H1 (cell line): Measurements from ENCODE around the gene HSPA1A. TPM values are rescaled to one million over a fixed set of nuclear protein-coding genes. Genes with fewer than 3 reads are reported as not detected.

Experiments
- CHD1 ChIP-seq: IDR thresholded peaks from 2 replicates; pipeline ENCODE4 v1.6.1; 2012; ENCODE audit warnings: low read depth, low read length, improper control_type of control experiment
- CREB1 ChIP-seq: IDR thresholded peaks from 2 replicates; pipeline ENCODE4 v1.6.1; 2012; ENCODE audit warnings: inconsistent platforms
- EZH2 ChIP-seq: fragments of 200-600 bp; sonication (generic); IDR thresholded peaks from 2 replicates; pipeline ENCODE4 v1.7.1; 2012; ENCODE audit warnings: low read depth, mild to moderate bottlenecking, moderate library complexity, low read length, inconsistent platforms; ENCODE audit not compliant: severe bottlenecking
- GTF2F1 ChIP-seq: IDR thresholded peaks from 2 replicates; pipeline ENCODE4 v1.6.1; 2012; ENCODE audit warnings: low read depth, low read length, improper control_type of control experiment, borderline replicate concordance
- NRF1 ChIP-seq: IDR thresholded peaks from 2 replicates; pipeline ENCODE4 v1.6.1; 2011; ENCODE audit warnings: mild to moderate bottlenecking, low read depth, low read length, improper control_type of control experiment
- POLR2AphosphoS5 ChIP-seq: IDR thresholded peaks from 2 replicates; pipeline ENCODE4 v1.6.1; 2011; ENCODE audit warnings: low read depth, low read length
- SIRT6 ChIP-seq: IDR thresholded peaks from one replicate; pipeline ENCODE4 v1.7.1; 2012; ENCODE audit warnings: low read length, inconsistent platforms
- SP4 ChIP-seq: IDR thresholded peaks from 2 replicates; pipeline ENCODE4 v1.6.1; 2012; ENCODE audit warnings: low read length, inconsistent platforms
- YY1 ChIP-seq: IDR thresholded peaks from 2 replicates; pipeline ENCODE4 v1.6.1; 2011; ENCODE audit warnings: low read depth, mild to moderate bottlenecking, low read length
- polyA plus RNA-seq, 7 experiments: library from polyadenylated mRNA; depleted of rRNA in 3 of 7; stranded (reverse) in 5 of 7; unstranded in 2 of 7; fragments of >200 nt in 5 of 7; fragments of 200-250 nt in 2 of 7; gene quantifications; 1 replicate in 5 of 7; 2 replicates in 1 of 7; 4 replicates in 1 of 7; pipeline versions ENCODE4 v1.2.1 to v1.2.3, GENCODE V29; 2011 to 2013; ENCODE audit warnings: missing spikeins in 2 of 7, mixed read lengths in 2 of 7
- total RNA-seq: library from RNA; stranded (reverse); fragmentation: NEBNext Ultra II Directional; extraction: Animal tissue kit (Norgen Biotek cat#: 25700); gene quantifications from 2 replicates; pipeline ENCODE4 v1.2.1, GENCODE V29; 2021
- TF ChIP-seq, protein P1 (sequence below): fragments of 300-600 bp; sonication (generic); IDR thresholded peaks from 2 replicates; pipeline ENCODE4 v1.7.1; 2012; ENCODE audit warnings: low read length, moderate library complexity, mild to moderate bottlenecking, inconsistent platforms; ENCODE audit not compliant: insufficient replicate concordance
- TF ChIP-seq, protein P2 (sequence below): IDR thresholded peaks from 2 replicates; pipeline ENCODE4 v1.6.1; 2012; ENCODE audit warnings: inconsistent platforms

HSPA1A gene
- total and polyA plus RNA-seq, 2 of the 8 experiments (the other 6 are each of a cell fraction or from before 2014, with no cell fraction given) = 40.7 to 54.0 TPM

DNA sequence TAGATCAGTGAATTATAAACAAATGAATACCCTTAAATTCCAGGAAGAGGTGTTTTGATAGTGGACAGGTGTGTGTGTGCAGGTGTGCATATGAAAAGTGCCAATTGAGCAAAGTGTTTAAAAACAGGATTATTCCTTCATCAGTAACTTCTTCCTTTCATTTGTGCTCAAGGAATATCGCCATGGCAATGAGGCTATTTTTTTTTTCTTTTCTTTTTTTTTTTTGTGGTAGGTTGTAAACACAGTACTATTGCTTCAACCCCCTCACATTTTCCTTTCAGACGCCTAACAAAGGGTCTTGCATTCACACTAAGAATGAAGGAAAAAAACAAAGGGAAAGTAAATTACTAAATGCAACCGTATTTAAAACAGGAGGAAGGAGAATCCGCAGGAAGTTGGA is 10.2 kb downstream of the HSPA1A start (continued):
- TF ChIP-seq, protein P1, sequence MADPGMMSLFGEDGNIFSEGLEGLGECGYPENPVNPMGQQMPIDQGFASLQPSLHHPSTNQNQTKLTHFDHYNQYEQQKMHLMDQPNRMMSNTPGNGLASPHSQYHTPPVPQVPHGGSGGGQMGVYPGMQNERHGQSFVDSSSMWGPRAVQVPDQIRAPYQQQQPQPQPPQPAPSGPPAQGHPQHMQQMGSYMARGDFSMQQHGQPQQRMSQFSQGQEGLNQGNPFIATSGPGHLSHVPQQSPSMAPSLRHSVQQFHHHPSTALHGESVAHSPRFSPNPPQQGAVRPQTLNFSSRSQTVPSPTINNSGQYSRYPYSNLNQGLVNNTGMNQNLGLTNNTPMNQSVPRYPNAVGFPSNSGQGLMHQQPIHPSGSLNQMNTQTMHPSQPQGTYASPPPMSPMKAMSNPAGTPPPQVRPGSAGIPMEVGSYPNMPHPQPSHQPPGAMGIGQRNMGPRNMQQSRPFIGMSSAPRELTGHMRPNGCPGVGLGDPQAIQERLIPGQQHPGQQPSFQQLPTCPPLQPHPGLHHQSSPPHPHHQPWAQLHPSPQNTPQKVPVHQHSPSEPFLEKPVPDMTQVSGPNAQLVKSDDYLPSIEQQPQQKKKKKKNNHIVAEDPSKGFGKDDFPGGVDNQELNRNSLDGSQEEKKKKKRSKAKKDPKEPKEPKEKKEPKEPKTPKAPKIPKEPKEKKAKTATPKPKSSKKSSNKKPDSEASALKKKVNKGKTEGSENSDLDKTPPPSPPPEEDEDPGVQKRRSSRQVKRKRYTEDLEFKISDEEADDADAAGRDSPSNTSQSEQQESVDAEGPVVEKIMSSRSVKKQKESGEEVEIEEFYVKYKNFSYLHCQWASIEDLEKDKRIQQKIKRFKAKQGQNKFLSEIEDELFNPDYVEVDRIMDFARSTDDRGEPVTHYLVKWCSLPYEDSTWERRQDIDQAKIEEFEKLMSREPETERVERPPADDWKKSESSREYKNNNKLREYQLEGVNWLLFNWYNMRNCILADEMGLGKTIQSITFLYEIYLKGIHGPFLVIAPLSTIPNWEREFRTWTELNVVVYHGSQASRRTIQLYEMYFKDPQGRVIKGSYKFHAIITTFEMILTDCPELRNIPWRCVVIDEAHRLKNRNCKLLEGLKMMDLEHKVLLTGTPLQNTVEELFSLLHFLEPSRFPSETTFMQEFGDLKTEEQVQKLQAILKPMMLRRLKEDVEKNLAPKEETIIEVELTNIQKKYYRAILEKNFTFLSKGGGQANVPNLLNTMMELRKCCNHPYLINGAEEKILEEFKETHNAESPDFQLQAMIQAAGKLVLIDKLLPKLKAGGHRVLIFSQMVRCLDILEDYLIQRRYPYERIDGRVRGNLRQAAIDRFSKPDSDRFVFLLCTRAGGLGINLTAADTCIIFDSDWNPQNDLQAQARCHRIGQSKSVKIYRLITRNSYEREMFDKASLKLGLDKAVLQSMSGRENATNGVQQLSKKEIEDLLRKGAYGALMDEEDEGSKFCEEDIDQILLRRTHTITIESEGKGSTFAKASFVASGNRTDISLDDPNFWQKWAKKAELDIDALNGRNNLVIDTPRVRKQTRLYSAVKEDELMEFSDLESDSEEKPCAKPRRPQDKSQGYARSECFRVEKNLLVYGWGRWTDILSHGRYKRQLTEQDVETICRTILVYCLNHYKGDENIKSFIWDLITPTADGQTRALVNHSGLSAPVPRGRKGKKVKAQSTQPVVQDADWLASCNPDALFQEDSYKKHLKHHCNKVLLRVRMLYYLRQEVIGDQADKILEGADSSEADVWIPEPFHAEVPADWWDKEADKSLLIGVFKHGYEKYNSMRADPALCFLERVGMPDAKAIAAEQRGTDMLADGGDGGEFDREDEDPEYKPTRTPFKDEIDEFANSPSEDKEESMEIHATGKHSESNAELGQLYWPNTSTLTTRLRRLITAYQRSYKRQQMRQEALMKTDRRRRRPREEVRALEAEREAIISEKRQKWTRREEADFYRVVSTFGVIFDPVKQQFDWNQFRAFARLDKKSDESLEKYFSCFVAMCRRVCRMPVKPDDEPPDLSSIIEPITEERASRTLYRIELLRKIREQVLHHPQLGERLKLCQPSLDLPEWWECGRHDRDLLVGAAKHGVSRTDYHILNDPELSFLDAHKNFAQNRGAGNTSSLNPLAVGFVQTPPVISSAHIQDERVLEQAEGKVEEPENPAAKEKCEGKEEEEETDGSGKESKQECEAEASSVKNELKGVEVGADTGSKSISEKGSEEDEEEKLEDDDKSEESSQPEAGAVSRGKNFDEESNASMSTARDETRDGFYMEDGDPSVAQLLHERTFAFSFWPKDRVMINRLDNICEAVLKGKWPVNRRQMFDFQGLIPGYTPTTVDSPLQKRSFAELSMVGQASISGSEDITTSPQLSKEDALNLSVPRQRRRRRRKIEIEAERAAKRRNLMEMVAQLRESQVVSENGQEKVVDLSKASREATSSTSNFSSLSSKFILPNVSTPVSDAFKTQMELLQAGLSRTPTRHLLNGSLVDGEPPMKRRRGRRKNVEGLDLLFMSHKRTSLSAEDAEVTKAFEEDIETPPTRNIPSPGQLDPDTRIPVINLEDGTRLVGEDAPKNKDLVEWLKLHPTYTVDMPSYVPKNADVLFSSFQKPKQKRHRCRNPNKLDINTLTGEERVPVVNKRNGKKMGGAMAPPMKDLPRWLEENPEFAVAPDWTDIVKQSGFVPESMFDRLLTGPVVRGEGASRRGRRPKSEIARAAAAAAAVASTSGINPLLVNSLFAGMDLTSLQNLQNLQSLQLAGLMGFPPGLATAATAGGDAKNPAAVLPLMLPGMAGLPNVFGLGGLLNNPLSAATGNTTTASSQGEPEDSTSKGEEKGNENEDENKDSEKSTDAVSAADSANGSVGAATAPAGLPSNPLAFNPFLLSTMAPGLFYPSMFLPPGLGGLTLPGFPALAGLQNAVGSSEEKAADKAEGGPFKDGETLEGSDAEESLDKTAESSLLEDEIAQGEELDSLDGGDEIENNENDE = no peak
- TF ChIP-seq YY1 (no peak), SIRT6 (no peak), EZH2 (no peak), CREB1 (no peak), CHD1 (no peak), NRF1 (no peak), SP4 (no peak), POLR2AphosphoS5 (no peak), GTF2F1 (no peak)
- TF ChIP-seq, protein P2, sequence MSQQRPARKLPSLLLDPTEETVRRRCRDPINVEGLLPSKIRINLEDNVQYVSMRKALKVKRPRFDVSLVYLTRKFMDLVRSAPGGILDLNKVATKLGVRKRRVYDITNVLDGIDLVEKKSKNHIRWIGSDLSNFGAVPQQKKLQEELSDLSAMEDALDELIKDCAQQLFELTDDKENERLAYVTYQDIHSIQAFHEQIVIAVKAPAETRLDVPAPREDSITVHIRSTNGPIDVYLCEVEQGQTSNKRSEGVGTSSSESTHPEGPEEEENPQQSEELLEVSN = no peak
